ENCODE results near the gene OTUD5. TPM values are rescaled to one million over a fixed set of nuclear protein-coding genes. Genes with fewer than 3 reads are reported as not detected.

The OTUD5 gene
- total and polyA plus RNA-seq, 2 of the 13 experiments (the other 11 are each of a cell fraction or from before 2014, with no cell fraction given) = 18.4 to 42.2 TPM

GRCh38 chrX:48989483-48989882 lies 32.1 kb upstream of the OTUD5 start:
- Histone ChIP-seq H3K27ac (ENCODE audit: extremely low read length, insufficient read depth, low read length) (no peak overlapping the region), H2AFZ (ENCODE audit: low read length) (no peak overlapping the region), H4K20me1 (ENCODE audit: insufficient read depth, low read length) (no peaks in the 10 kb centered on the region), H3K4me1 (ENCODE audit: insufficient read depth, low read length) (no peaks in the 10 kb centered on the region), H3K79me2 (ENCODE audit: insufficient read depth, low read length) (no peaks in the 10 kb centered on the region), H3K9ac (ENCODE audit: insufficient read depth, low read depth, low read length) (no peak overlapping the region), H3K4me3 (replicated peaks in 1 of 3; ENCODE audit: insufficient read depth in 1 of 3, low read depth in 2 of 3, low read length in 3 of 3) (no peak overlapping the region), H3K36me3 (replicated peaks in 1 of 2; ENCODE audit: control insufficient read depth in 1 of 2, insufficient read depth in 2 of 2, low read length in 2 of 2) (peaks cover 2 to 18% of the 10 kb centered on the region in 2 experiments; a peak in 2 of 5 replicates), H3K27me3 (ENCODE audit: control insufficient read depth in 1 of 2, insufficient read depth in 2 of 2, low read length in 2 of 2) (no peaks in the 10 kb centered on the region), H3K9me3 (ENCODE audit: low read length) (no peaks in the 10 kb centered on the region), H3K4me2 (ENCODE audit: low read depth, low read length) (no peak overlapping the region)
- BruUV-seq (replicated peaks) = no TSS peak
- DNase-seq (ENCODE audit: low spot score) (no peak), FAIRE-seq (no peak), ATAC-seq (no peak)
- in situ Hi-C loops (cut with HindIII; ENCODE audit: extremely low pct_ligation_motif_present, low pct_unique_long_range_greater_than_20kb) = no loop called here
- POLR2A ChIA-PET = interaction anchor here (0.6 kb wide), 1 partner anchor 13 kb away, joined by 4 read pairs; the partner anchor contains the start of gene GRIPAP1
- WGBS (ENCODE audit: low lambda C conversion rate) = 100% methylated on average over 4 of the region's 4 CpGs
- intact Hi-C loops (cut with micrococcal nuclease; ENCODE audit: unreplicated experiment) = no loop called here
- CTCF ChIA-PET (ENCODE audit: low intra/inter-chr PET ratio, low total read pairs) = no interaction called here
- no peak for TF ChIP-seq ZNF558 (CRISPR knock-in tag; IDR thresholded peaks at IDR 0.05; ENCODE audit: borderline replicate concordance)
- no peak for TF ChIP-seq KLF16 (CRISPR knock-in tag; IDR thresholded peaks at IDR 0.05)
- no peak for TF ChIP-seq HNF1B (CRISPR knock-in tag; IDR thresholded peaks at IDR 0.05)
- TF ChIP-seq ADNP (CRISPR knock-in tag; IDR thresholded peaks at IDR 0.05) = no peak
- TF ChIP-seq, protein P1, sequence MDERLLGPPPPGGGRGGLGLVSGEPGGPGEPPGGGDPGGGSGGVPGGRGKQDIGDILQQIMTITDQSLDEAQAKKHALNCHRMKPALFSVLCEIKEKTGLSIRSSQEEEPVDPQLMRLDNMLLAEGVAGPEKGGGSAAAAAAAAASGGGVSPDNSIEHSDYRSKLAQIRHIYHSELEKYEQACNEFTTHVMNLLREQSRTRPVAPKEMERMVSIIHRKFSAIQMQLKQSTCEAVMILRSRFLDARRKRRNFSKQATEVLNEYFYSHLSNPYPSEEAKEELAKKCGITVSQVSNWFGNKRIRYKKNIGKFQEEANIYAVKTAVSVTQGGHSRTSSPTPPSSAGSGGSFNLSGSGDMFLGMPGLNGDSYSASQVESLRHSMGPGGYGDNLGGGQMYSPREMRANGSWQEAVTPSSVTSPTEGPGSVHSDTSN (CRISPR knock-in tag; IDR thresholded peaks at IDR 0.05) = no peak
- no peak for TF ChIP-seq TBP (CRISPR knock-in tag; IDR thresholded peaks at IDR 0.05)
- TF ChIP-seq SRSF1 (optimal IDR thresholded peaks at IDR 0.05; ENCODE audit: low read depth, low read length) = no peak
- TF ChIP-seq, protein P2, sequence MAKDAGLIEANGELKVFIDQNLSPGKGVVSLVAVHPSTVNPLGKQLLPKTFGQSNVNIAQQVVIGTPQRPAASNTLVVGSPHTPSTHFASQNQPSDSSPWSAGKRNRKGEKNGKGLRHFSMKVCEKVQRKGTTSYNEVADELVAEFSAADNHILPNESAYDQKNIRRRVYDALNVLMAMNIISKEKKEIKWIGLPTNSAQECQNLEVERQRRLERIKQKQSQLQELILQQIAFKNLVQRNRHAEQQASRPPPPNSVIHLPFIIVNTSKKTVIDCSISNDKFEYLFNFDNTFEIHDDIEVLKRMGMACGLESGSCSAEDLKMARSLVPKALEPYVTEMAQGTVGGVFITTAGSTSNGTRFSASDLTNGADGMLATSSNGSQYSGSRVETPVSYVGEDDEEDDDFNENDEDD (CRISPR knock-in tag; IDR thresholded peaks at IDR 0.05; ENCODE audit: borderline replicate concordance) = no peak
- TF ChIP-seq TBX3 (IDR thresholded peaks at IDR 0.05; ENCODE audit: borderline replicate concordance) = no peak
- TF ChIP-seq ZNF564 (CRISPR knock-in tag; IDR thresholded peaks at IDR 0.05) = no peak
- TF ChIP-seq ZNF253 (CRISPR knock-in tag; IDR thresholded peaks at IDR 0.05; ENCODE audit: borderline replicate concordance) = no peak
- TF ChIP-seq ZNF484 (CRISPR knock-in tag; IDR thresholded peaks at IDR 0.05; ENCODE audit: borderline replicate concordance, low read depth) = no peak
- TF ChIP-seq ZNF17 (CRISPR knock-in tag; IDR thresholded peaks at IDR 0.05) = no peak
- TF ChIP-seq ZFAT (CRISPR knock-in tag; conservative IDR thresholded peaks at IDR 0.05) = no peak
- no peak for TF ChIP-seq SNAPC4 (CRISPR knock-in tag; IDR thresholded peaks at IDR 0.05)
